Upper lobe of left lung (tissue), 4 donors: ENCODE measurements around the gene SH3PXD2A.

Source experiments
- CTCF ChIP-seq, 6 experiments: fragments of 450-650 bp in 4 of 6; fragments of 200-600 bp in 2 of 6; sonication (generic) in 2 of 6; IDR thresholded peaks; one replicate each; pipeline ENCODE4 v1.5.1; 2016 to 2019; ENCODE audit warnings: antibody characterized with exemption in 6 of 6
- EP300 ChIP-seq, 4 donors: sonication (generic); formaldehyde crosslinking; IDR thresholded peaks; one replicate each; pipeline ENCODE4 v1.5.1; 2017; ENCODE audit warnings: antibody characterized with exemption in 4 of 4, control low read depth in 2 of 4
- POLR2A ChIP-seq, 4 donors: fragments of 450-650 bp; IDR thresholded peaks; one replicate each; pipeline ENCODE4 v1.5.1; 2016 to 2017; ENCODE audit warnings: antibody characterized with exemption in 4 of 4, mild to moderate bottlenecking in 2 of 4
- POLR2AphosphoS5 ChIP-seq, 2 donors: sonication (generic); formaldehyde crosslinking; IDR thresholded peaks; one replicate each; pipeline ENCODE4 v1.5.1; 2017; ENCODE audit warnings: antibody characterized with exemption in 2 of 2

DNA sequence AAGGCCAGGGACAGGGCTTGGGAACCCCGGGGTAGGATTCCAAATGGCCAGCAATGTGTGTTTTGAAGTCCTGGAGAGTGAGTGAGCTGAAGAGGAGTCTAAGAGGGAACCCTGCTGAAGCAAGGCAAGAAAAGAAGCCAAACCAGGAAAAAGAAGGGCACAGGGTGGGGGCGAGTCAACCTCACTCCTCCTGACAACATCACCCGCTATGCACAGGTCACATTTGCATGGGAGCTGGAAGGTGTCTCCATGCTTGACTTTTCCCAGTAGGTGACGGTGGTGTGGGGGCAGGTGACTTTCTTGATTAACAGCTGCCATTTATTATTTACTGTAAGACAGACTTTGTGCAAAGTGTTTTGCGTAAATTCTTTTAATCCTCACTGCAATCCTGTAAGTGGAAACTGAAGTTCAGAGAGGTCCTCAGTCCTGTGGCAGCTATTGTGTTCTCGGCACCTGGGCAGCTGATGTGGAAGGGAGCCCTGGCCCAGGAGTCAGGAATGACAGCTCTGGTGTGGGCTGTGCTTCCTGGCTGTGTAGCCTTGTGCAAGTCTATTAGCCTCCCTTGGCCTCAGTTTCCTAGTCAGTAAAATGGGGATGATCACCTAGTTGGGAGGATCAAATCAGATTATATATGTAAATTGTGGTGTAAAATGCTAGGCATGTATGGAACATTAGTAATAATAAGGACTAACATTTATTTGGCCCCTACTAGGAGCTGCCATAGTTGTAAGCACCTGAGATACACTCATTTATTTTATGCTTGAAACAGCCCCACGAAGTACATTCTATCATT, 90.9 kb downstream of the SH3PXD2A start:
- TF ChIP-seq CTCF (IDR thresholded peaks at IDR 0.05) (no peak), EP300 (IDR thresholded peaks at IDR 0.05) (no peak), POLR2A (IDR thresholded peaks at IDR 0.05) (no peak), POLR2AphosphoS5 (IDR thresholded peaks at IDR 0.05) (no peak)
